Measurements from ENCODE around the gene CNOT6L.

Gene CNOT6L

DNA sequence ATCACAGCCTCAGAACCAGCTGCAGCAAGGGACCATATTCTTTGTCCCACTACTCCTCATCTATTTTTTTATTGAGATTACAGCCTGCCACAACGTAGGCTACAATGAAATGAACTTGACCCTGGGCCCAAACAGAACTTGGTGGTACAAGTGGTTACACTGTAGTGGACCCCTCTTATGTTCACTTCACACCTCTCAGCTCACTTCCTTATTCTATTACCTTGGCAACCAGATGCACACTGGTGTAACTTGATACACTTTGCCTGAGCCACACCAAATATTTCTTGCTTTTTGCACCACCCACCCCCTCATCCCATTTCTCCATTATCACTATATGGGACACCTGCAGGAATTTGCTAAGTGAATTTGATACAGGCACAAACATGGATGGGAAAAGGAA lies 107.7 kb downstream of the CNOT6L start:
- no peak overlapping the region for H3K4me3 ChIP-seq (ENCODE audit: low read depth, low read length)
- no peak overlapping the region for H3K9ac ChIP-seq (ENCODE audit: low read depth, low read length)
- no peaks in the 10 kb centered on the region for H3K9me3 ChIP-seq (ENCODE audit: control insufficient read depth, insufficient read depth, low read length)
- H3K36me3 ChIP-seq (ENCODE audit: control insufficient read depth, insufficient read depth, low read length): no peaks in the 10 kb centered on the region
- H3K4me1 ChIP-seq (ENCODE audit: control insufficient read depth, insufficient read depth, low read length): peaks cover 19% of the 10 kb centered on the region
- H3K27me3 ChIP-seq (ENCODE audit: control insufficient read depth, insufficient read depth, low read length): no peaks in the 10 kb centered on the region
- H3K27ac ChIP-seq (ENCODE audit: low read depth, low read length): no peak overlapping the region

DNA sequence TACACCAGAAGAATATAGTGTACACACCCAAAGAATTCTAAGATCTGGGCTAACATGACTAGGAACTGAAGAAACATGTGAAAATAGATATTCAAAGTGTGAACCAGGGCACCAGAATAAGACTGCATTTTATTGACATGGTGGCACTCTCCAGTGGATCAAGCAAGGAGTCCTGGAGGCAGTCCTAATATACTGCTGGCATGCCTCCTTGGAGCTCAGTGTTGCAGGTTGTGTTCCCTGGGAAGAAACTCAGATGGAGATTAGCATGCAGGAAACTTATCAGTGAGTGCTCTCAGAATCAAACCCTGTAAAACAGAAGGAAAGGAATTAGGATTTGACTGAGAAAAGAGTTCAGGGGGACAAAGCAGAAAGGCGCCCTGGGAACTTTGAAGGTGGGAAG lies 108.5 kb downstream of the CNOT6L start:
- Histone ChIP-seq H3K36me3 (ENCODE audit: control insufficient read depth, insufficient read depth, low read length) (no peaks in the 10 kb centered on the region), H3K4me3 (ENCODE audit: low read depth, low read length) (no peak overlapping the region), H3K27me3 (ENCODE audit: control insufficient read depth, insufficient read depth, low read length) (no peaks in the 10 kb centered on the region), H3K27ac (ENCODE audit: low read depth, low read length) (no peak overlapping the region), H3K4me1 (ENCODE audit: control insufficient read depth, insufficient read depth, low read length) (peaks cover 11% of the 10 kb centered on the region), H3K9ac (ENCODE audit: low read depth, low read length) (no peak overlapping the region), H3K9me3 (ENCODE audit: control insufficient read depth, insufficient read depth, low read length) (no peaks in the 10 kb centered on the region)

DNA sequence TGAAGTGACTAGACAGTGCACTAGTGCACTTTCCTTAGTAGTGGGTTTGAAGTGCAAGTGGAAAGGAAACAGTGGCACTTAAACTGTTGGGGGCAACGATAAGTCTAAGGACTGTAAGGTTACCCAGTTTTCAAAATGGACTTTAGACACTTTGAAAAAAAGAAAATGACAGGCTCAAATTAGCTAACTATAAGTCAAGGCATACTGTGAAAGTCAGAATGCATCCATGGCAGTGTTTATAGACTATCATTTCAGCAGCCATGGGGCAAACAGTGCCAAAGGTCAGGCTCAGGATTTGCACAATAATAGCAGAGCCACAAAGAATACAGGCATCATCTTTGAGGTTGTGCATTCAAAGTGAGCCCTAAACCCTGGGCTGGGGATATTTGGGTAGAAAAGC lies 109.1 kb downstream of the CNOT6L start:
- Histone ChIP-seq H3K9me3 (ENCODE audit: control insufficient read depth, insufficient read depth, low read length) (no peaks in the 10 kb centered on the region), H3K4me3 (ENCODE audit: low read depth, low read length) (no peak overlapping the region), H3K9ac (ENCODE audit: low read depth, low read length) (no peak overlapping the region), H3K27ac (ENCODE audit: low read depth, low read length) (no peak overlapping the region), H3K36me3 (ENCODE audit: control insufficient read depth, insufficient read depth, low read length) (no peaks in the 10 kb centered on the region), H3K27me3 (ENCODE audit: control insufficient read depth, insufficient read depth, low read length) (no peaks in the 10 kb centered on the region), H3K4me1 (ENCODE audit: control insufficient read depth, insufficient read depth, low read length) (peaks cover 7% of the 10 kb centered on the region)

DNA sequence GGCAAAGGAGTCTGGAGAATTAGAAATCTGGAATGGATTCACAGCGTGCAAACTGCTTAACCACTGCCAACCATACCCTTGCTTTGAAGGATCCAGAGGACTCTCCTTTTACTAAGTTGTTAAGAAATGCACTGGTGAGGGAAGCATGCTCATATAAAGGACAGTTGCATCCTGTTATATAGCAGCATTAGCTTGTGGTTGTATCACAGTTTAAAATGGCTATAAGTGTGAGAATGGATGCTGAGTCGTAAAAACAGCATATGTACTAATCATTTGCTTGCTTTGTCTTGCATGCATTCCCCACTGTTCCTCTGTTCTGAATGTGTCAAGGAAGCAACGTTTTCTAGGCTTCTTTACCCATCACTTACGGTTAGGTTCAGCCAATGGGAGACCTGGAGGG lies 112.5 kb downstream of the CNOT6L start:
- H3K4me1 ChIP-seq (ENCODE audit: control insufficient read depth, insufficient read depth, low read length): peaks cover 14% of the 10 kb centered on the region
- H3K9me3 ChIP-seq (ENCODE audit: control insufficient read depth, insufficient read depth, low read length): no peaks in the 10 kb centered on the region
- no peak overlapping the region for H3K9ac ChIP-seq (ENCODE audit: low read depth, low read length)
- no peaks in the 10 kb centered on the region for H3K36me3 ChIP-seq (ENCODE audit: control insufficient read depth, insufficient read depth, low read length)
- H3K27me3 ChIP-seq (ENCODE audit: control insufficient read depth, insufficient read depth, low read length): no peaks in the 10 kb centered on the region
- H3K27ac ChIP-seq (ENCODE audit: low read depth, low read length): no peak overlapping the region
- H3K4me3 ChIP-seq (ENCODE audit: low read depth, low read length): no peak overlapping the region

DNA sequence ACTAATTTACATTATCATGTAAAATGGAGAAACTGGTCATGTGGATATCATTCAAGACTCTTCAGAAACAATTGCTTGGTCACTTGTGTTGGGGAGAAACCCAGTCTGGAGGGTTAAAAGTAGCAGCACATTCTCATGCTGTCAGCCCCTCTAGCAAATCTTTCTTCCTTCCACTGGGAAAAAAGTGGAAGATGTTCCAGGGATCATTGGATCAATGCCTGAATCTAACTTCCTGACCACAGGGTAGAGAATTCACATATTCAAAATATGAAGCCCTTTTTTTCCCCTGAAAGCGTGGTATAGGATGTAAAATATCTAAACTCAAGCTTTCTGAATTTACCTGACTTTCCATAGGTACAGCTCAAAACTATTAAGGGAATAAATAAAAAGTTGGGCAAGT lies 115.5 kb downstream of the CNOT6L start:
- H3K4me1 ChIP-seq (ENCODE audit: control insufficient read depth, insufficient read depth, low read length): peaks cover 18% of the 10 kb centered on the region
- H3K4me3 ChIP-seq (ENCODE audit: low read depth, low read length): no peak overlapping the region
- no peaks in the 10 kb centered on the region for H3K9me3 ChIP-seq (ENCODE audit: control insufficient read depth, insufficient read depth, low read length)
- no peak overlapping the region for H3K9ac ChIP-seq (ENCODE audit: low read depth, low read length)
- no peak overlapping the region for H3K27ac ChIP-seq (ENCODE audit: low read depth, low read length)
- no peaks in the 10 kb centered on the region for H3K36me3 ChIP-seq (ENCODE audit: control insufficient read depth, insufficient read depth, low read length)
- H3K27me3 ChIP-seq (ENCODE audit: control insufficient read depth, insufficient read depth, low read length): no peaks in the 10 kb centered on the region

DNA sequence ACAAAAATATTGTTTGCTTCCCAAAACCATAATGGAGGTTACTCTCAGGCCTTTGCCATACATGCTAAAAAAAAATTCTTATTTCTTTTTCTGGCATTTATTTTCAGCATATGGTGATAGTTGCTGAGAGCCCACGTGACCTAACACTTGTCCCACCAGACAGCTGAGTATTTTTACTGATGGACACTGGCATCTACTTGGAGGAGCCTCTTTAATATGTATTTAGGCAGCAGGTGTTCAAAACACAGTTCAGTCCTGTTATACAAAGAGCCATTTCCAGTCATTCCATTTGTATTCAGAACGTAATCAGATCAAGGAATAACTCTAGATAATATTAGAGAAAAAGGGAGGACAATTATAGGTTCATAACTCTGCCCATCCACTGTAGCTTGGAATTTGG lies 118.0 kb downstream of the CNOT6L start:
- Histone ChIP-seq H3K9ac (ENCODE audit: low read depth, low read length) (no peak overlapping the region), H3K4me3 (ENCODE audit: low read depth, low read length) (no peak overlapping the region), H3K27me3 (ENCODE audit: control insufficient read depth, insufficient read depth, low read length) (no peaks in the 10 kb centered on the region), H3K9me3 (ENCODE audit: control insufficient read depth, insufficient read depth, low read length) (no peaks in the 10 kb centered on the region), H3K27ac (ENCODE audit: low read depth, low read length) (no peak overlapping the region), H3K4me1 (ENCODE audit: control insufficient read depth, insufficient read depth, low read length) (peaks cover 27% of the 10 kb centered on the region), H3K36me3 (ENCODE audit: control insufficient read depth, insufficient read depth, low read length) (no peaks in the 10 kb centered on the region)

DNA sequence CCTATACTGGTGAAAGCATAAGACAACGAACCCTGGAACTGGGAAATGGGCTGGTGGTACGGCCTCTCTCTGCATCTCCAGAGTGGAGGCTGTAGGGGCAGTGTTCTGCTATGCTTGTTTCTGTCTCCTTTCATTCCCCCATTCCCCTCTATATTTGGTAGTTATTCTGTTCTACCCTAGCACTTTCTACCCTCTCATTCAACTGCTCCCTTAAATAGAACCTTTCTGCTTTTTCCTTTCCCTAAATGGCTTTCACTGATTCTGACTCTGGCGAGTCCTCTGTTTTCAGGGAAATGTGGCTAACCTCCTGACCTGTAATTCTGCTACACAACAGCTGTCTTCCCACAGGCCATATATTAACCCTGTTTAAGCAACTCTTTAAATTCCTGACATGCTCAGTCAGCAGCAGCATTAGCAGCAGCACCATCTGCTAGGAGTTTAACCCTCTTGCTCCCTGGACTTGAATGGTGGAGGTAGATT lies 119.4 kb downstream of the CNOT6L start:
- no peak overlapping the region for H3K9ac ChIP-seq (ENCODE audit: low read depth, low read length)
- H3K27ac ChIP-seq (ENCODE audit: low read depth, low read length): peak overlapping the region; percentile 62
- peaks cover 31% of the 10 kb centered on the region for H3K4me1 ChIP-seq (ENCODE audit: control insufficient read depth, insufficient read depth, low read length)
- no peak overlapping the region for H3K4me3 ChIP-seq (ENCODE audit: low read depth, low read length)
- no peaks in the 10 kb centered on the region for H3K36me3 ChIP-seq (ENCODE audit: control insufficient read depth, insufficient read depth, low read length)
- H3K27me3 ChIP-seq (ENCODE audit: control insufficient read depth, insufficient read depth, low read length): no peaks in the 10 kb centered on the region
- H3K9me3 ChIP-seq (ENCODE audit: control insufficient read depth, insufficient read depth, low read length): no peaks in the 10 kb centered on the region

DNA sequence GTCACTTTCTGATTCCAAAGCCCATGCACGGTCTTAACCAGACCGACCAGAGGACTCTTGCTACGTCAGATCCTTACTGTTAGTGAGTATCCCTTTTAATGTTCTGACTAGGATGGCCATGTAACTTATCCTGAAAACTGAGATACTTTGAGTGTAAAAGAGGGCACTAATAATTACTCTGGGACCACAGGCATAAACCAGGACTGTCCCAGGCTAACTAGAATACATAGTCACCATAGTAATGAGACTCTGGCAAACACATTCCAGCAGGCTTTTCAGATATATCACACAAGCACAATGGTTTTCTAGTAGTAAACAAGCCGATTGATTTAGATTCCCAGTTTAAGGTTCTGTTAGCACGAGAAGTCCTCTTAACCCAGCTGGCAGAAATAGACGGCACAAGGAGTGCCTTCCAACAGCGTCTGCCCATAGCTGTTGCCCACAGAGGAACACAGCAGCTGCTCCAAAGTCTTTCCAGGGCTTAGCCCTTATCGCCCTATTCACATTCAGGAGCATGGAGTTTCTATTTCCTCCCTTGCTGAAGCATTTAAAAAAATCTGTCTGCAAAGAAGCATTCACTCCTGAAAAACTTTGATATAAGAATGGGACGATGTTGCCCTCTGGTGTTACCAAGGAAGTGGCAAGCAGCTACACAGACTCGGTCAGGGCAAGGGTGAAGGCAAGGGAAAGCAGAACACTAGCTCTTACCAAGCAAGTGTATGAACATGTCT lies 121.1 kb downstream of the CNOT6L start:
- no peaks in the 10 kb centered on the region for H3K9me3 ChIP-seq (ENCODE audit: control insufficient read depth, insufficient read depth, low read length)
- peaks cover 25% of the 10 kb centered on the region for H3K4me1 ChIP-seq (ENCODE audit: control insufficient read depth, insufficient read depth, low read length)
- H3K36me3 ChIP-seq (ENCODE audit: control insufficient read depth, insufficient read depth, low read length): no peaks in the 10 kb centered on the region
- no peaks in the 10 kb centered on the region for H3K27me3 ChIP-seq (ENCODE audit: control insufficient read depth, insufficient read depth, low read length)
- H3K27ac ChIP-seq (ENCODE audit: low read depth, low read length): peak overlapping the region; percentile 36
- no peak overlapping the region for H3K4me3 ChIP-seq (ENCODE audit: low read depth, low read length)
- H3K9ac ChIP-seq (ENCODE audit: low read depth, low read length): no peak overlapping the region

DNA sequence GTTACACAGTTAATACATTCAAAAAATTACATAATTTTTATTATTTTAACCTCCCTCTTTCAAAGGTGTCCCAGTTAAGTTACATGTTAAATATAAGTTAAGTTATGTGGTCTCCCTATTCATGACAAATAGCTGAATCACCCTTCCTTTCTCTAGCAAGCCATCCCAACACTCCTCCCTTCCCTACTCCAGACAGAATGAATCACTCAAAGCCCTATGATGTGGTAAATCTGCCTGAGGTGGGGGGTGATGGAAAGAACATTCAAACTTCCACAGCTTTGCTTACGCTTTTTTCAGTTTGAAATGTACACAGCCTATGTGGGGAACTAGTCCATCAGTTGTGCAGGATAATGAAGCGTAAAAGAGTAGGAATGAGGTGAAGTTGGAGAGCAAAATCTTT lies 123.4 kb downstream of the CNOT6L start:
- Histone ChIP-seq H3K9ac (ENCODE audit: low read depth, low read length) (no peak overlapping the region), H3K9me3 (ENCODE audit: control insufficient read depth, insufficient read depth, low read length) (no peaks in the 10 kb centered on the region), H3K27ac (ENCODE audit: low read depth, low read length) (no peak overlapping the region), H3K36me3 (ENCODE audit: control insufficient read depth, insufficient read depth, low read length) (no peaks in the 10 kb centered on the region), H3K27me3 (ENCODE audit: control insufficient read depth, insufficient read depth, low read length) (no peaks in the 10 kb centered on the region), H3K4me1 (ENCODE audit: control insufficient read depth, insufficient read depth, low read length) (peaks cover 25% of the 10 kb centered on the region), H3K4me3 (ENCODE audit: low read depth, low read length) (no peak overlapping the region)

DNA sequence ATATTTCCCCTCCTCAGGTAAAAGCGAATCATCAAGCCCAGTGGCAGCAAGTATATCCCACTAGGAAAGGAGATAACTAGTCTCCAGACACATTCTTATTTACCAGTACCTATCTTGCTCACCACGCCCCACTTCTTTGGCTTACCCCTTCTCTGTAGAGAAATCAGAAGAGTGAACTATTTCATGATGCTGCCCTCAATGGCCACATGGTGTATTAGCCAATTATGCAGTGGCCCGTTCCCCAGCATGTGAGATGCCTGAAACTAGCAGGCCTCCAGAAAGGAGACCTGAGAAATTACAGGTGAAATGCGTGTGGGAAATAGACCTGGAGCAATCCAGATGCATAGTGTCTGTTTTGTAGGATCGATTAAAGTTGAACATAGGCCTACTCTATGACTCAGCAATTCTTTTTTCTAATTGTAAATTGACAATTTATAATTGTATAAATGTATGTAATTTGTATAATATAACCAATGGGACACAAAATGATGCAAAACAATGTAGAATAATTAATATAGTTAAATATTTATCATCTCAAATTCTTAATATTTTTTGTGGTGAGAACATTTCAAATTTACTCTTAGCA lies 126.2 kb downstream of the CNOT6L start:
- no peak overlapping the region for H3K4me3 ChIP-seq (ENCODE audit: low read depth, low read length)
- no peaks in the 10 kb centered on the region for H3K36me3 ChIP-seq (ENCODE audit: control insufficient read depth, insufficient read depth, low read length)
- peaks cover 10% of the 10 kb centered on the region for H3K4me1 ChIP-seq (ENCODE audit: control insufficient read depth, insufficient read depth, low read length)
- no peaks in the 10 kb centered on the region for H3K27me3 ChIP-seq (ENCODE audit: control insufficient read depth, insufficient read depth, low read length)
- no peaks in the 10 kb centered on the region for H3K9me3 ChIP-seq (ENCODE audit: control insufficient read depth, insufficient read depth, low read length)
- no peak overlapping the region for H3K9ac ChIP-seq (ENCODE audit: low read depth, low read length)
- H3K27ac ChIP-seq (ENCODE audit: low read depth, low read length): no peak overlapping the region

DNA sequence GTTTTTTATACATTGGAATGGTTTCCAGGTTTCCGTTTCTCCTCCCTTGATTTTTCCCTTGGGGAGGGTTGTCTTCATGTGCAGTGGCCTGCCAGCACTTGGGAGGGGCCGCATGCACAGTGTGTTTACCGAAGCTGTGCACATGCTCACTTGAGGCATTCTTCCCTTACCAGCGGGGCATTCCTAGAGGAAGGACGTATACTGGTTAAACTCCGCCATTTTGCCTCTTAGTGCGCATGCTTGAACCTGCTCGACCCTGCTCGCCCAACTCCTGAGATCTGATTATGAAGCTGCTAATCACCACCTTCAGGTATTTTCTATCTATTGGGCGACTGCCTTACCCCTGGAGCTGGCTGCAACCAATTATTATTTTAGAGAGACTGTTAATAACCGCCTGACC lies 137.4 kb downstream of the CNOT6L start:
- H3K36me3 ChIP-seq (ENCODE audit: control insufficient read depth, insufficient read depth, low read length): no peaks in the 10 kb centered on the region
- no peak overlapping the region for H3K27ac ChIP-seq (ENCODE audit: low read depth, low read length)
- H3K9ac ChIP-seq (ENCODE audit: low read depth, low read length): no peak overlapping the region
- no peaks in the 10 kb centered on the region for H3K4me1 ChIP-seq (ENCODE audit: control insufficient read depth, insufficient read depth, low read length)
- H3K9me3 ChIP-seq (ENCODE audit: control insufficient read depth, insufficient read depth, low read length): no peaks in the 10 kb centered on the region
- H3K27me3 ChIP-seq (ENCODE audit: control insufficient read depth, insufficient read depth, low read length): no peaks in the 10 kb centered on the region
- no peak overlapping the region for H3K4me3 ChIP-seq (ENCODE audit: low read depth, low read length)
